Measurements from ENCODE around the gene CAMSAP1.

The CAMSAP1 gene

DNA sequence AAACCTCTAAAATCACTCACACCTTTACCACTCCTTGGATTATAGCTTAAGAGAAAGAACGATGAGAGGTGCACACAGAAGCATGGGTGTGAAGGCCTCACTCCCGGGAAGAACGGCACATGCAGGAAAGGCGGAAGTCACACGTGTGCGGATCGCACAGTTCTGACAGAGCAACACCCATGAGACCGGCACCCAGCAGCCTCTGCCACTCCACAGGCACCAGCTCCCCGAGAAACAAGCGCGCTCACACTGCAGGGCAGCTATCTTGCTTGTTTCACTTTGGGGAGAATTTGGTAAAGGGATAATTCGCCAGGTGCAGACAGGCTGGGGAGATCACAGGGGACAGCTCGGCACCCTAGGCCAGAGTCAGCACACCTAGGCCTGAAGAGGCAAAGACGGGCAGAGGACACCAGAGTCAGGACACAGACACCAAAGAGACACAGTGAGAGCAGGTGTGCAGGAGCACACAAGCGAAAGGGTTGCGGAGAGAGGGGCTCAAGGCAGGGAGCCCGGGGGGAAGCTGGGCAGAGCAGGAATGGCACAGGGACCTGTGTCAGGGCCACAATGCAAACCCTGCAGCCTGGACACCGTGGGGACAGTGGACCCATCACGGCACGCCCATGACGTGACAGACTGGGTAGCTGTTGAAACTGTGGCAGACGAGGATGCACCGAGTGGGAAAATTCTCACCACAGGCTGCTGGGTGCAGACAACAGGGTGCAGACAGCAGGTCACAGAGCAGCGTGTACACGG is 81.7 kb downstream of the CAMSAP1 start:
- TF ChIP-seq, protein P1, sequence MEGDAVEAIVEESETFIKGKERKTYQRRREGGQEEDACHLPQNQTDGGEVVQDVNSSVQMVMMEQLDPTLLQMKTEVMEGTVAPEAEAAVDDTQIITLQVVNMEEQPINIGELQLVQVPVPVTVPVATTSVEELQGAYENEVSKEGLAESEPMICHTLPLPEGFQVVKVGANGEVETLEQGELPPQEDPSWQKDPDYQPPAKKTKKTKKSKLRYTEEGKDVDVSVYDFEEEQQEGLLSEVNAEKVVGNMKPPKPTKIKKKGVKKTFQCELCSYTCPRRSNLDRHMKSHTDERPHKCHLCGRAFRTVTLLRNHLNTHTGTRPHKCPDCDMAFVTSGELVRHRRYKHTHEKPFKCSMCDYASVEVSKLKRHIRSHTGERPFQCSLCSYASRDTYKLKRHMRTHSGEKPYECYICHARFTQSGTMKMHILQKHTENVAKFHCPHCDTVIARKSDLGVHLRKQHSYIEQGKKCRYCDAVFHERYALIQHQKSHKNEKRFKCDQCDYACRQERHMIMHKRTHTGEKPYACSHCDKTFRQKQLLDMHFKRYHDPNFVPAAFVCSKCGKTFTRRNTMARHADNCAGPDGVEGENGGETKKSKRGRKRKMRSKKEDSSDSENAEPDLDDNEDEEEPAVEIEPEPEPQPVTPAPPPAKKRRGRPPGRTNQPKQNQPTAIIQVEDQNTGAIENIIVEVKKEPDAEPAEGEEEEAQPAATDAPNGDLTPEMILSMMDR (IDR thresholded peaks at IDR 0.05; ENCODE audit: low read depth, low read length), result no peak
- no peak for DNase-seq (ENCODE audit: extremely low read depth, low read depth)

DNA sequence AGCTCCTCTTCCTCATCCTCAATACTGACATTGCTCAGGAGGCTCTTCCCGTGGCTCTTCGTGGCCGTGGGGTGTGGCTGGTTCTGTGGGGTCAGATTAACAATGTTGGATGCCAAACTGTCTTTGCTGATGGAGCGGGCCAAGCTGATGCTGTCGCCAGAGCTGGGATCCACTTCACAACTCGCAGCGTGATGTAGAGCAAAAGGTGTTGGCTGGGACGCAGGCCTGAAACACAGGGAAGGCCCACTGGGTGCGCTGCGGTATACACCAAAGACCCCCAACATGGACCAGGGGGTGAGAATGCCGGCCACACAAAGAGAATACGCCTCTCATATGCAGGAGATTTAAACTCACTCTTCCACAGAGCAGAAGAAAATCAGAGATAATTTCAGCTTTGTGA is 84.3 kb downstream of the CAMSAP1 start:
- no peak for DNase-seq (ENCODE audit: extremely low read depth, low read depth)
- TF ChIP-seq, protein P1 (IDR thresholded peaks at IDR 0.05; ENCODE audit: low read depth, low read length), result no peak

DNA sequence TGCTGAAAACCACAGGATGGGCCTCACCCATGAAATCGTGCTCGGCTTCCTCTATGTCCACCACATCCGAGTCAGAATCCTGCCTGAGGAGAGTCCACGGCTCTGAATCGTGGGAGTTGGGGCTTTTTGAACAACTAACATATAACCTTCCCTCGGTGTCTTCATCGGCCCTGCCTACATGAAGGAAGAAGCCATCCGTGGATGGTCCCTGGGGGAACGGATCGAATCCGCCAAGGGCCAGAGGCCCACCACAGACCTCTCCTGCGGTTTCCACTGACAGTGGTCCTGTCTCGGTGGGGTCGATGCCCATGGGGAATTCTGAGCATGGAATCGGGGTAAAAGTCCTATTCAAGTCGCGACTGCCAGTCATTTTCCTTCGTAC is 85.0 kb downstream of the CAMSAP1 start:
- TF ChIP-seq, protein P1 (IDR thresholded peaks at IDR 0.05; ENCODE audit: low read depth, low read length), result no peak
- DNase-seq (ENCODE audit: extremely low read depth, low read depth), result no peak

- TF ChIP-seq, protein P1 (IDR thresholded peaks at IDR 0.05; ENCODE audit: low read depth, low read length), result no peak
- no peak for DNase-seq (ENCODE audit: extremely low read depth, low read depth)
Measured at GRCh38 chr9:135821733-135822373, 85.5 kb downstream of the CAMSAP1 start.

- no peak for DNase-seq (ENCODE audit: extremely low read depth, low read depth)
- TF ChIP-seq, protein P1 (IDR thresholded peaks at IDR 0.05; ENCODE audit: low read depth, low read length), result no peak
Measured at GRCh38 chr9:135821116-135821515, 86.2 kb downstream of the CAMSAP1 start.

GRCh38 chr9:135820661-135821060 is 86.7 kb downstream of the CAMSAP1 start:
- TF ChIP-seq, protein P1 (IDR thresholded peaks at IDR 0.05; ENCODE audit: low read depth, low read length), result no peak
- no peak for DNase-seq (ENCODE audit: extremely low read depth, low read depth)

DNA sequence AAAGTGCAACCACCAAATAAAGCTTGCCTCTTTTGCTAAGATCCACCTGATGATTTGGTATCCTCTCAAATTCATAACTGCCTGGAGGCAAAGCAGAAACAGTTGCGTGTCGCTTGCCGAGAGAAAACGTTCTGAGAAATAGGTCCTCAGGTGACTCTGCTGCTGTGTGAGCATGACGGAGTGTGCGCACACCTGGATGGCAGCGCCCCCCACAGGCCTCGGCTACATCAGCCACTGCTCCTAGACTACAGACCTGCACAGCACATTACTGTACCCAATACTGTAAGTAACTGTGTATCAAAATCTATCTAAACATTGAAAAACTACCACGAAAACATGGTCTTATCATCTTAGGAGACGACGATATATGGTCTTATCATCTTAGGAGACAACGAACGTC is 87.4 kb downstream of the CAMSAP1 start:
- TF ChIP-seq, protein P1 (IDR thresholded peaks at IDR 0.05; ENCODE audit: low read depth, low read length), result no peak
- DNase-seq (ENCODE audit: extremely low read depth, low read depth), result no peak

All from AG09319 (cell line).